ENCODE data around the gene HGF. TPM values are rescaled to one million over a fixed set of nuclear protein-coding genes. Genes with fewer than 3 reads are reported as not detected.

Gene HGF
- total RNA-seq, 1 donor from 2014 or later = 19.2 TPM

GRCh38 chr7:81687062-81687461, 82.8 kb downstream of the HGF start:
- DNase-seq (ENCODE audit: low spot score) (no peak), ATAC-seq (no peak)

- DNase-seq (ENCODE audit: low spot score) (no peak), ATAC-seq (no peak)
These were observed 84.5 kb downstream of the HGF start for GRCh38 chr7:81685270-81685868.

- peak; percentile 54 for DNase-seq (ENCODE audit: low spot score)
- ATAC-seq = peak; percentile 63
These were observed 85.2 kb downstream of the HGF start for GRCh38 chr7:81684514-81685269.

- no peak for DNase-seq (ENCODE audit: low spot score)
These were observed 85.8 kb downstream of the HGF start for GRCh38 chr7:81684033-81684432.

GRCh38 chr7:81682873-81683272, 87.0 kb downstream of the HGF start:
- no peak for ATAC-seq
- DNase-seq (ENCODE audit: low spot score) = no peak

More at GRCh38 chr7:81684033-81684432, 85.8 kb downstream of the HGF start:
- ATAC-seq = no peak

GRCh38 chr7:81680120-81680519, 89.7 kb downstream of the HGF start:
- no peak for ATAC-seq
- DNase-seq (ENCODE audit: low spot score) = no peak

GRCh38 chr7:81676813-81677212, 93.0 kb downstream of the HGF start:
- ATAC-seq (no peak), DNase-seq (ENCODE audit: low spot score) (no peak)

- no peak for ATAC-seq
These were observed 93.6 kb downstream of the HGF start for GRCh38 chr7:81676105-81676811.

GRCh38 chr7:81674431-81674830, 95.4 kb downstream of the HGF start:
- no peak for ATAC-seq
- DNase-seq (ENCODE audit: low spot score) = no peak

More at GRCh38 chr7:81676105-81676811, 93.6 kb downstream of the HGF start:
- DNase-seq (ENCODE audit: low spot score) = no peak

GRCh38 chr7:81672872-81673271, 97.0 kb downstream of the HGF start:
- ATAC-seq (no peak), DNase-seq (ENCODE audit: low spot score) (no peak)

GRCh38 chr7:81669476-81670105, 100.3 kb downstream of the HGF start:
- DNase-seq (ENCODE audit: low spot score) = no peak
- ATAC-seq = no peak

- ATAC-seq (no peak), DNase-seq (ENCODE audit: low spot score) (no peak)
These were observed 103.6 kb downstream of the HGF start for GRCh38 chr7:81666209-81666608.

- ATAC-seq = no peak
- no peak for DNase-seq (ENCODE audit: low spot score)
These were observed 104.6 kb downstream of the HGF start for GRCh38 chr7:81665236-81665635.

- no peak for ATAC-seq
- no peak for DNase-seq (ENCODE audit: low spot score)
These were observed 105.5 kb downstream of the HGF start for GRCh38 chr7:81664304-81664703.

GRCh38 chr7:81662531-81662930, 107.3 kb downstream of the HGF start:
- DNase-seq (ENCODE audit: low spot score) = no peak
- no peak for ATAC-seq

- no peak for DNase-seq (ENCODE audit: low spot score)
- ATAC-seq = no peak
These were observed 110.0 kb downstream of the HGF start for GRCh38 chr7:81659697-81660395.

- DNase-seq (ENCODE audit: low spot score) = no peak
These were observed 112.3 kb downstream of the HGF start for GRCh38 chr7:81657551-81657950.

GRCh38 chr7:81655271-81655670, 114.6 kb downstream of the HGF start:
- ATAC-seq (no peak), DNase-seq (ENCODE audit: low spot score) (no peak)

More at GRCh38 chr7:81657551-81657950, 112.3 kb downstream of the HGF start:
- no peak for ATAC-seq

GRCh38 chr7:81652225-81652624, 117.6 kb downstream of the HGF start:
- DNase-seq (ENCODE audit: low spot score) (no peak), ATAC-seq (no peak)

Measured in left lobe of liver (tissue), 2 donors.